ENCODE results near the gene FXYD2. TPM values are rescaled to one million over a fixed set of nuclear protein-coding genes. Genes with fewer than 3 reads are reported as not detected.
A peak's percentile ranks its signal among the peaks of the same experiment; 100 is the strongest.

The FXYD2 gene
- total RNA-seq, 1 experiment from 2014 or later, result not detected

DNA sequence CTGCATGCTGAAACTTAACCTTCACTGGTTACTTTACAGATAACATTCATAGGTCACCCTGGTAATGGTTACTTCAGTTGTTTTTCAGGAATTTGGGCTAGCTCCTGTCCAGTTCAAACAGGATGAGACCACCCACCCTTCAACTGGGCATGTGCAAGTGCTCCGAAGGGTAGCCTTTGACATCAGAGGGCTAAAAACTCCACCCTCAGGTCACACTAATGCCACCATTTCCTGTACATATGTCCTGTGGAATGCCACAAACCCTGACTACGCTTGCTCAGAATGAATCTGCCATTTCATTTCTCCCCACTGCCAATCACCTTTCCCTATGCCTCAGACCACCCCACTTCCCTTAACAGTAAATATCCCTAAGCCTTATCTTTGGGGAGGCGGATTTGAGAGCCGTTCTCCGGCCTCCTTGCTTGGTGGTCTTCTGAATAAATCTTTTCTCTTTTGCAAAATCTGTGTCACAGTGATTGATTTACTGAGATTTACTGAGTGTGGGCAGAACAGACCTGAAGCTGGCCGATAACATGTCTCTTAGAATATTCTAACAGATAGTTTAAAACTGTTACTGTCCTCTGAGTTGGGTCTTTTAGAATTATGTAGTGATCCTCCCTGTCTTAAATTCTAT is 25.4 kb upstream of the FXYD2 start:
- Histone ChIP-seq H3K27ac (no peak overlapping the region), H3K27me3 (ENCODE audit: insufficient read depth, low read depth) (peaks cover 23% of the 10 kb centered on the region), H4K20me1 (ENCODE audit: insufficient read depth) (no peaks in the 10 kb centered on the region), H3F3A (ENCODE audit: insufficient read depth, low read depth) (no peaks in the 10 kb centered on the region), H2AFZ (no peak overlapping the region), H3K36me3 (ENCODE audit: low read depth) (no peaks in the 10 kb centered on the region), H3K79me2 (ENCODE audit: low read depth) (no peaks in the 10 kb centered on the region), H3K4me3 (no peak overlapping the region), H3K9me2 (ENCODE audit: insufficient read depth) (no peaks in the 10 kb centered on the region), H3K9me3 (ENCODE audit: insufficient read depth, low read depth) (peaks cover 9% of the 10 kb centered on the region; the same call in 1 of the 2 replicates), H3K4me2 (no peak overlapping the region), H3K4me1 (replicated peaks; ENCODE audit: insufficient read depth) (no peaks in the 10 kb centered on the region)
- intact Hi-C loops (cut with micrococcal nuclease; ENCODE audit: unreplicated experiment), result no loop called here
- no peak for DNase-seq
- ChIA-PET POLR2A (ENCODE audit: unreplicated experiment) (interaction anchor here (1.0 kb wide), 1 partner anchor 17 kb away, joined by 4 read pairs; no protein-coding TSS in a partner anchor), CTCF (no interaction called here)
- TF ChIP-seq EZH2 (IDR thresholded peaks at IDR 0.05; ENCODE audit: low read depth) (no peak), CTCF (conservative IDR thresholded peaks at IDR 0.05) (no peak)
- no TSS peak for BruUV-seq (replicated peaks)

GRCh38 chr11:117843666-117844484 is 19.3 kb upstream of the FXYD2 start:
- no TSS peak for BruUV-seq (replicated peaks)
- H3K79me2 ChIP-seq (ENCODE audit: low read depth), result no peaks in the 10 kb centered on the region
- ChIA-PET POLR2A (ENCODE audit: unreplicated experiment) (no interaction called here), CTCF (interaction anchor here (0.5 to 1.0 kb wide), 3 partner anchors 103 to 728 kb away, joined by 3 to 19 read pairs (median 6); no protein-coding TSS in a partner anchor)
- no peaks in the 10 kb centered on the region for H3K36me3 ChIP-seq (ENCODE audit: low read depth)
- peaks cover 6% of the 10 kb centered on the region for H3K27me3 ChIP-seq (ENCODE audit: insufficient read depth, low read depth)
- H3K4me3 ChIP-seq, result no peak overlapping the region
- H3K4me2 ChIP-seq, result no peak overlapping the region
- no peaks in the 10 kb centered on the region for H3K9me2 ChIP-seq (ENCODE audit: insufficient read depth)
- TF ChIP-seq EZH2 (IDR thresholded peaks at IDR 0.05; ENCODE audit: low read depth) (no peak), CTCF (conservative IDR thresholded peaks at IDR 0.05) (peak; percentile 99)
- DNase-seq, result peak in 1 of 2 experiments; percentile 68
- H3K4me1 ChIP-seq (replicated peaks; ENCODE audit: insufficient read depth), result no peaks in the 10 kb centered on the region
- H4K20me1 ChIP-seq (ENCODE audit: insufficient read depth), result no peaks in the 10 kb centered on the region
- intact Hi-C loops (cut with micrococcal nuclease; ENCODE audit: unreplicated experiment), result loop anchor here (1.0 kb wide), 2 partner anchors 103 to 209 kb away; no protein-coding TSS in a partner anchor
- H3F3A ChIP-seq (ENCODE audit: insufficient read depth, low read depth), result no peaks in the 10 kb centered on the region
- no peak overlapping the region for H2AFZ ChIP-seq
- H3K27ac ChIP-seq, result no peak overlapping the region
- H3K9me3 ChIP-seq (ENCODE audit: insufficient read depth, low read depth), result no peaks in the 10 kb centered on the region

DNA sequence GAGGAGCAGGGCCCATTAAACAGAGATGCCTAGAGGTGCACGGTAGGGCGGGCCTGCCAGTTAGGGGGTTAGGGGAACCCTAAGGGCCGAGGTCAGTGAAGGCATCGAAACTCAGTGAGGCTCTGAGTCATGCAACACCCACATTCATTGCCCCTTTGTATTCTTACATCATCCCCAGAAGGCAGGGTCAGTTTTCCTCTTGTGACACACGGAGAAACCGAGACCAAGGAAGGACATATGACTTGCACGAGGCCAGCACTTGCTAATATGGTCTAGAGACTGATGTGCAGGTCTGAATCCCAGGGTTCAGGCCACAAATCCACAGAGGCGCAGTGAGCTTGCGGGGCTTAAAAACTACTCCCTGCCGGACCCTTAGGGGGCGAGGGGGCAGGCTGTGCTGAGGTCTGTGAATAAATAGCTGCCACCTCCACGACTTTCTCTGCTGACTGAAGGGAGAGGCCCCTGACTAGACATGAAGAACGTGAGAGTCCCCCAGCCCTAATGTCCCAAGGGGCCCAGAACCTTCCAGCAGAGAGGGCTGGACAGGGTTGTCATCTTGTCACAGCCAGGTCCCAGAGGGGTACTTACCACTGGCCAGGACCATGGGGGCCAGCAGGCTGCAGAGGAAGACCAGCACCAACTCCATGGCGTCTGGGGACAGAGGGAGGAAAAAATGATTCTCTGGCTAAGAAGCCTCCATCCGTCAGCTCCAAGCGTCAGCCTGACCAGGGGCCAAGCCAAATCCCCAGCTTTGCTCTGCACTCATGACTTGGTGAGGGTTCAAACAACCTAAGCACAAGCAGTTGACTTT is 17.8 kb upstream of the FXYD2 start:
- intact Hi-C loops (cut with micrococcal nuclease; ENCODE audit: unreplicated experiment), result no loop called here

More for the DNA sequence above, 17.8 kb upstream of the FXYD2 start:
- ChIA-PET POLR2A (ENCODE audit: unreplicated experiment) (no interaction called here), CTCF (interaction anchor here (0.7 kb wide), 1 partner anchor 121 kb away, joined by 6 read pairs; no protein-coding TSS in a partner anchor)
- Histone ChIP-seq H3F3A (ENCODE audit: insufficient read depth, low read depth) (no peaks in the 10 kb centered on the region), H3K4me2 (no peak overlapping the region), H2AFZ (no peak overlapping the region), H3K79me2 (ENCODE audit: low read depth) (no peaks in the 10 kb centered on the region), H3K9me2 (ENCODE audit: insufficient read depth) (no peaks in the 10 kb centered on the region), H3K4me1 (replicated peaks; ENCODE audit: insufficient read depth) (no peaks in the 10 kb centered on the region), H4K20me1 (ENCODE audit: insufficient read depth) (no peaks in the 10 kb centered on the region), H3K4me3 (no peak overlapping the region), H3K36me3 (ENCODE audit: low read depth) (no peaks in the 10 kb centered on the region), H3K9me3 (ENCODE audit: insufficient read depth, low read depth) (no peaks in the 10 kb centered on the region), H3K27me3 (ENCODE audit: insufficient read depth, low read depth) (peaks cover 22% of the 10 kb centered on the region), H3K27ac (no peak overlapping the region)
- TF ChIP-seq CTCF (conservative IDR thresholded peaks at IDR 0.05) (no peak), EZH2 (IDR thresholded peaks at IDR 0.05; ENCODE audit: low read depth) (no peak)
- no peak for DNase-seq
- BruUV-seq (replicated peaks), result no TSS peak

All from PC-9 (cell line).